NB4 (cell line): ENCODE data around the gene SAMD5.
"Not testable (repeated sequence)": the region's sequence is repeated elsewhere in the genome, so short reads cannot be mapped to it uniquely, and the experiment has no call there.

ENCODE experiments used
- DNase-seq: peaks from one replicate; pipeline ENCODE4 v3.0.0; 2010; ENCODE audit warnings: low read depth
- H3K4me3 ChIP-seq: one replicate; pipeline ENCODE4 v1.5.1; 2011; ENCODE audit warnings: mild to moderate bottlenecking, low read depth, low read length, moderate library complexity
- MYC ChIP-seq: IDR thresholded peaks from 2 replicates; pipeline ENCODE4 v1.6.1; 2011; ENCODE audit warnings: low read depth, low read length
- POLR2A ChIP-seq: IDR thresholded peaks from 2 replicates; pipeline ENCODE4 v1.6.1; 2011; ENCODE audit warnings: mild to moderate bottlenecking; ENCODE audit not compliant: insufficient read length; ENCODE audit errors: extremely low read depth
- TF ChIP-seq, protein P1 (sequence below): IDR thresholded peaks from 2 replicates; pipeline ENCODE4 v1.6.1; 2011; ENCODE audit warnings: low read depth, low read length
- TF ChIP-seq, protein P2 (sequence below): IDR thresholded peaks from one replicate; pipeline ENCODE4 v1.5.1; 2012; ENCODE audit warnings: low read depth, low read length

Gene SAMD5

DNA sequence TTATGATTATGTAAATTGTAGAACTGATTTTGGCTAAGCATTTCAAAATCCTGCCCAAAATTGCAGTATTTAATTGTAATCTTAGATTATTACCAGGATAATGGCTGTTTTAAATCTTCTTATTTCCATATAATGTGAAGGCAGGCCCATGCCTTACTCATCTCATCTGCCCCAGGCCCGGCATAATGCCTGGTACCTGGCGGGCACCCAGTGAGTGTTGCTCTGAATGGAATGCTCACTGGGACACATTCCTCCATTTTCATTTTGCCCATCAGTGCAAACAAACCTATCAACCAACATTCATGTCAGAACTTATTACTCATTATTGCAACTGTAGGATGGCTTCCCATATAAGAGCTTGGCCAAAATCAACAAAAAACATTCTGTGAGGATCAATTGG, 22.8 kb downstream of the SAMD5 start:
- TF ChIP-seq MYC (no peak), POLR2A (no peak)
- TF ChIP-seq, protein P1, sequence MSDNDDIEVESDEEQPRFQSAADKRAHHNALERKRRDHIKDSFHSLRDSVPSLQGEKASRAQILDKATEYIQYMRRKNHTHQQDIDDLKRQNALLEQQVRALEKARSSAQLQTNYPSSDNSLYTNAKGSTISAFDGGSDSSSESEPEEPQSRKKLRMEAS, result no peak
- TF ChIP-seq, protein P2, sequence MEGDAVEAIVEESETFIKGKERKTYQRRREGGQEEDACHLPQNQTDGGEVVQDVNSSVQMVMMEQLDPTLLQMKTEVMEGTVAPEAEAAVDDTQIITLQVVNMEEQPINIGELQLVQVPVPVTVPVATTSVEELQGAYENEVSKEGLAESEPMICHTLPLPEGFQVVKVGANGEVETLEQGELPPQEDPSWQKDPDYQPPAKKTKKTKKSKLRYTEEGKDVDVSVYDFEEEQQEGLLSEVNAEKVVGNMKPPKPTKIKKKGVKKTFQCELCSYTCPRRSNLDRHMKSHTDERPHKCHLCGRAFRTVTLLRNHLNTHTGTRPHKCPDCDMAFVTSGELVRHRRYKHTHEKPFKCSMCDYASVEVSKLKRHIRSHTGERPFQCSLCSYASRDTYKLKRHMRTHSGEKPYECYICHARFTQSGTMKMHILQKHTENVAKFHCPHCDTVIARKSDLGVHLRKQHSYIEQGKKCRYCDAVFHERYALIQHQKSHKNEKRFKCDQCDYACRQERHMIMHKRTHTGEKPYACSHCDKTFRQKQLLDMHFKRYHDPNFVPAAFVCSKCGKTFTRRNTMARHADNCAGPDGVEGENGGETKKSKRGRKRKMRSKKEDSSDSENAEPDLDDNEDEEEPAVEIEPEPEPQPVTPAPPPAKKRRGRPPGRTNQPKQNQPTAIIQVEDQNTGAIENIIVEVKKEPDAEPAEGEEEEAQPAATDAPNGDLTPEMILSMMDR, result no peak
- no peak overlapping the region for H3K4me3 ChIP-seq

DNA sequence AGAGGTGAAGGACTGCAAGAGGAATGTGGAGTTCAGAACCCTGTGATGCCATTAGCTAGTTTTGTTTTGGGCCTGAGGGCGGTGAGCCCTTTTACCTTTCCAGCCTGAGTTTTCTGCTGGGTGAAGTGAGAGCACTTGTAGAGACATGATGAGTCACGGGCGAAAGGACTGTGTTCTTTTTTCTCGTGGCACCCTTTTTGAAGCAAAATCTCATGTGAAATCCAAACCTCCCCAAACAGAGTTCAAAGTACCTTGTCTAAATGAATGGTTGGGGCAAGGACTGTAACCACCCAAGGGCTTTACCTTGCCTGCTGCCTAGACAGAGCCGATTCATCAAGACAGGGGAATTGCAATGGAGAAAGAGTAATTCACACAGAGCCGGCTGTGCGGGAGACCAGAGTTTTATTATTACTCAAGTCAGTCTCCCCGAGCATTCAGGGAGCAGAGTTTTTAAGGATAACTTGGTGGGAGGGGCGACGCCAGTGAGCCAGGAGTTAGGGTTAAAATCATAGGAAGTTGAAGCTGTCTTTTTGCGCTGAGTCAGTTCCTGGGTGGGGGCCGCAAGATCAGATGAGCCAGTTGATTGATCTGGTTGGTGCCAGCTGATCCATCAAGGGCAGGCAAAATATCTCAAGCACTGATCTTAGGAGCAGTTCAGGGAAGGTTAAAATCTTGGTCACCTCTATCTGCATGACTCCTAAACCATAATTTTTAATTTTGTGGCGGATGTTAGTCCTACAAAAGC, 25.8 kb downstream of the SAMD5 start:
- no peak for DNase-seq
- no peak overlapping the region for H3K4me3 ChIP-seq
- TF ChIP-seq, protein P1, result no peak
- TF ChIP-seq POLR2A, result no peak
- no peak for TF ChIP-seq MYC
- TF ChIP-seq, protein P2, result no peak

More for the DNA sequence above, 22.8 kb downstream of the SAMD5 start:
- DNase-seq, result no peak

DNA sequence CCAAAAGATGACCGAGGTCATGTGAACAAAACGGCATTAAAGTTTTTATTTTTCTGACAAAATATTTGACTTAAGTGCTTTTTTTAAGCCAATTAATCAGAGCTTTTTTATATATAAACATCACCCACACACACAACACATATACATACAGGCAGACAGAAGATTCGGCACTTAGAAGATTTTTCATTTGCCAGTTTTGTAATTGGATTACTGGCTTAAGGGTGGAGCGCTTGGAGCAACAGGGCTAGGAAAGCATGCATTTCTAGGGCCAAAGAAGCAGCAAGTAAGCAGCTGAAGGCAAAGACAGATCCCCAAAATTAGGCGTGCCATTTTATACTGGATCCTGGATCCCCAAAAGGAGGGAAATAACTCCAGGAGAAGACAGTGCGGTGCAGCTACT, 30.3 kb downstream of the SAMD5 start:
- H3K4me3 ChIP-seq, result no peak overlapping the region
- DNase-seq, result no peak
- TF ChIP-seq, protein P2, result no peak
- TF ChIP-seq POLR2A (no peak), MYC (no peak)
- TF ChIP-seq, protein P1, result no peak

DNA sequence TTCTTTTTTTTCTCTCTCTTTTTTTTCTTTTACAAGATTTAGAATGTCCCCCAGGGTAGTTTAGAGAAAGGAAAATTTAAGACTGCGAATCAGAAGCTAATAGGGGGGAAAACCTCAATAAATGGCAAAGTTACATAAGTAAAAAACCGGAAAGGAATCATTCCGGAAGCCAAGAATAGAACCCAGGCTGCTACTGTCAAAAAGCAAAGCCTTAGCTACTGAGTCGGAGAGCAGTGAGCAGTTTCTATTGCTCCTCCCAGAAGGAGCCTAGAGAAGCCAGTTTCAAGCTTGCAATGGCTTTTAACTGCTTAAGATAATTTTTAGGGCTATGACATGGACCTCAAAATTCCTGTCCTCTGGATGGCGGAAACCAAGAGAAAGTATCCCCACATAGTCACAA, 31.6 kb downstream of the SAMD5 start:
- H3K4me3 ChIP-seq, result no peak overlapping the region
- TF ChIP-seq, protein P2, result no peak
- no peak for DNase-seq

DNA sequence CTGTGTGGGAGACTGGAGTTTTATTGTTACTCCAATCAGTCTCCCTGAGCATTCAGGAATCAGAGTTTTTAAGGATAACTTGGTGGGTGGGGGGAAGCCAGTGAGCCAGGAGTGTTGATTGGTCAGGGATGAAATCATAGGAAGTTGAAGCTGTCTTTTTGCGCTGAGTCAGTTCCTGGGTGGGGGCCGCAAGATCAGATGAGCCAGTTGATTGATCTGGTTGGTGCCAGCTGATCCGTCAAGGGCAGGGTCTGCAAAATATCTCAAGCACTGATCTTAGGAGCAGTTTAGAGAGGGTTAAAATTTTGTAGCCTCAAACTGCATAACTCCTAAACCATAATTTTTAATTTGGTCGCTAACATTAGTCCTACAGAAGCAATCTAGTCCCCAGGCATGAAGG, 33.9 kb downstream of the SAMD5 start:
- not testable (repeated sequence) for H3K4me3 ChIP-seq, DNase-seq

DNA sequence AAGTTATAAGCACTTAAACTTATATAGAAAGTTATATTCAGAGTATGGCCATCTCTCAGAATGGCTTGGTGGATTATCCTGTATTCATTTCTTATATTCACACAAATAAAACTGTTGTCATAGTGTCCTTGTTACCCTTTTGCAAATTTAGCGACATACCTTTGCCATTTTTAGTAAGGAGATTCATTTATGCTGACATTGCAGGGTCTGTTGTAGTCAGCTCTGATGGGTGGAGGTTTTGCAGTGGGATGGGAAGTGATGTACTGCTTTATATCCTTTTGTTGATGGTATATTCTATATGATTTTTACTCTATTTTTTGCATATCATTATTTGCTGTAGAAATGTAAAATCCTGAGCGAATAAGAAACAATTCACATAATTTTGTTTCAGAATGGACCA, 35.9 kb downstream of the SAMD5 start:
- TF ChIP-seq, protein P2, result no peak
- TF ChIP-seq POLR2A (no peak), MYC (no peak)
- TF ChIP-seq, protein P1, result no peak
- H3K4me3 ChIP-seq, result no peak overlapping the region
- DNase-seq, result no peak
